ENCODE data around the gene EIF5AL1.

Gene EIF5AL1

GRCh38 chr10:79560160-79560709 lies 47.9 kb downstream of the EIF5AL1 start, which contains the start of gene SFTPA2:
TSS of gene SFTPA2 (minus strand) at chr10:79560407. CDS start at chr10:79559483, 924 bp downstream.
- no peak for TF ChIP-seq GATA2 (IDR thresholded peaks at IDR 0.05; ENCODE audit: low read depth, low read length)
- no peak for TF ChIP-seq GATA3 (IDR thresholded peaks at IDR 0.05; ENCODE audit: low read depth, low read length)

GRCh38 chr10:79561257-79561656 lies 48.9 kb downstream of the EIF5AL1 start:
- TF ChIP-seq GATA3 (IDR thresholded peaks at IDR 0.05; ENCODE audit: low read depth, low read length) (no peak), GATA2 (IDR thresholded peaks at IDR 0.05; ENCODE audit: low read depth, low read length) (no peak)

- TF ChIP-seq GATA2 (IDR thresholded peaks at IDR 0.05; ENCODE audit: low read depth, low read length) (no peak), GATA3 (IDR thresholded peaks at IDR 0.05; ENCODE audit: low read depth, low read length) (no peak)
Observed at GRCh38 chr10:79562135-79562756, 49.9 kb downstream of the EIF5AL1 start.

GRCh38 chr10:79563426-79563825 lies 51.1 kb downstream of the EIF5AL1 start:
- no peak for TF ChIP-seq GATA3 (IDR thresholded peaks at IDR 0.05; ENCODE audit: low read depth, low read length)
- no peak for TF ChIP-seq GATA2 (IDR thresholded peaks at IDR 0.05; ENCODE audit: low read depth, low read length)

All from SH-SY5Y (cell line).